Esophagus squamous epithelium (tissue), 5 donors: ENCODE data around the gene SMG7. TPM values are rescaled to one million over a fixed set of nuclear protein-coding genes. Genes with fewer than 3 reads are reported as not detected.

Experiments
- DNase-seq: peaks from one replicate; lab custom pipeline; 2025; lab: John Stamatoyannopoulos, UW
- H3K27ac ChIP-seq, 4 donors: fragments of 200-600 bp; sonication (generic); one replicate each; pipeline ENCODE4 v1.5.1; 2016 to 2019; ENCODE audit warnings: mild to moderate bottlenecking in 1 of 4
- H3K27me3 ChIP-seq, 4 donors: fragments of 200-600 bp; sonication (generic); 1 replicate in 3 of 4; 2 replicates in 1 of 4; pipeline versions ENCODE4 v1.5.1 to v1.6.0; 2017 to 2021; ENCODE audit warnings: antibody characterized with exemption in 1 of 4
- H3K36me3 ChIP-seq, 3 donors: fragments of 200-600 bp; sonication (generic); one replicate each; pipeline ENCODE4 v1.5.1; 2016 to 2019
- H3K4me1 ChIP-seq, 3 donors: fragments of 200-600 bp; sonication (generic); one replicate each; pipeline ENCODE4 v1.5.1; 2017 to 2019
- H3K4me3 ChIP-seq, 4 donors: fragments of 200-600 bp; sonication (generic); 1 replicate in 3 of 4; 2 replicates in 1 of 4; pipeline ENCODE4 v1.5.1; 2016 to 2019; ENCODE audit warnings: mild to moderate bottlenecking in 2 of 4, moderate library complexity in 1 of 4
- H3K9me3 ChIP-seq, 3 donors: fragments of 200-600 bp; sonication (generic); one replicate each; pipeline ENCODE4 v1.5.1; 2016 to 2019
- POLR2A ChIP-seq, 4 donors: fragments of 450-650 bp; IDR thresholded peaks; one replicate each; pipeline ENCODE4 v1.6.1; 2017; ENCODE audit warnings: antibody characterized with exemption in 4 of 4, mild to moderate bottlenecking in 4 of 4, moderate library complexity in 3 of 4
- WGBS, 2 donors: methylation state at CpG; one replicate each; pipeline ENCODE4 v1.1.5; 2018; 5-methylcytosine and 5-hydroxymethylcytosine counted together
- intact Hi-C: fragments of 100-400 bp; cut with DNase I; formaldehyde crosslinking; loops from one replicate; pipeline ENCODE4 v1.15.0; 2022
- total RNA-seq, 4 donors: library from RNA; depleted of rRNA; stranded (reverse); fragments of >200 nt; gene quantifications; one replicate each; pipeline ENCODE4 v1.1.0, GENCODE V29; 2016
- TF ChIP-seq, protein P1 (sequence below), 6 experiments: fragments of 450-650 bp in 4 of 6; fragments of 200-600 bp in 2 of 6; sonication (generic) in 2 of 6; IDR thresholded peaks; one replicate each; pipeline ENCODE4 v1.5.1; 2016 to 2019; ENCODE audit warnings: antibody characterized with exemption in 6 of 6, mild to moderate bottlenecking in 4 of 6, moderate library complexity in 4 of 6
- donor health status: DM: yes; HTN: yes; CAD: no.

Gene SMG7
- total RNA-seq, 4 donors from 2014 or later = 15.8 to 46.5 (median 35.3) TPM

DNA sequence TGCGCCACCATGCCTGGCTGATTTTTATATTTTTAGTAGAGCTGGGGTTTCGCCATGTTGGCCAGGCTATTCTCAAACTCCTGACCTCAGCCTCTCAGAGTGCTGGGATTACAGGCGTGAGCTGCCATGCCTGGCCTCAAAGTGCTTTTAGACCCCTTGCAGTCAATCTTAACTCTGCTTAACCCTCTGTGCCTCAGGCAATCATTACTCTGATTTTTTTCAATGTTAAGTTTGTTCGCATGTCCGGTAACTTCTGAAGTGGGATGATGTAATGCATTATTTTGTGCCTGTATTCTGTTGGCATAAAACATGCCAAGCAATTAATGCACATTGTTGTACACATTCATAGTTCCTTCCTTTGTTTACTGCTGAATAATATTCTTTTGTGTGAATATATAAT, 18.6 kb downstream of the SMG7 start:
- DNase-seq = no peak
- Histone ChIP-seq H3K27me3 (no peaks in the 10 kb centered on the region), H3K4me3 (no peak overlapping the region), H3K36me3 (no peaks in the 10 kb centered on the region), H3K9me3 (no peaks in the 10 kb centered on the region), H3K4me1 (peaks cover 0 to 20% (median 0%) of the 10 kb centered on the region in 3 donors), H3K27ac (no peak overlapping the region)
- intact Hi-C loops = no loop called here
- 83 to 90% methylated on average over 5 of the region's 5 CpGs for WGBS, 2 donors
- TF ChIP-seq, protein P1, sequence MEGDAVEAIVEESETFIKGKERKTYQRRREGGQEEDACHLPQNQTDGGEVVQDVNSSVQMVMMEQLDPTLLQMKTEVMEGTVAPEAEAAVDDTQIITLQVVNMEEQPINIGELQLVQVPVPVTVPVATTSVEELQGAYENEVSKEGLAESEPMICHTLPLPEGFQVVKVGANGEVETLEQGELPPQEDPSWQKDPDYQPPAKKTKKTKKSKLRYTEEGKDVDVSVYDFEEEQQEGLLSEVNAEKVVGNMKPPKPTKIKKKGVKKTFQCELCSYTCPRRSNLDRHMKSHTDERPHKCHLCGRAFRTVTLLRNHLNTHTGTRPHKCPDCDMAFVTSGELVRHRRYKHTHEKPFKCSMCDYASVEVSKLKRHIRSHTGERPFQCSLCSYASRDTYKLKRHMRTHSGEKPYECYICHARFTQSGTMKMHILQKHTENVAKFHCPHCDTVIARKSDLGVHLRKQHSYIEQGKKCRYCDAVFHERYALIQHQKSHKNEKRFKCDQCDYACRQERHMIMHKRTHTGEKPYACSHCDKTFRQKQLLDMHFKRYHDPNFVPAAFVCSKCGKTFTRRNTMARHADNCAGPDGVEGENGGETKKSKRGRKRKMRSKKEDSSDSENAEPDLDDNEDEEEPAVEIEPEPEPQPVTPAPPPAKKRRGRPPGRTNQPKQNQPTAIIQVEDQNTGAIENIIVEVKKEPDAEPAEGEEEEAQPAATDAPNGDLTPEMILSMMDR (IDR thresholded peaks at IDR 0.05) = no peak
- no peak for TF ChIP-seq POLR2A (IDR thresholded peaks at IDR 0.05)

DNA sequence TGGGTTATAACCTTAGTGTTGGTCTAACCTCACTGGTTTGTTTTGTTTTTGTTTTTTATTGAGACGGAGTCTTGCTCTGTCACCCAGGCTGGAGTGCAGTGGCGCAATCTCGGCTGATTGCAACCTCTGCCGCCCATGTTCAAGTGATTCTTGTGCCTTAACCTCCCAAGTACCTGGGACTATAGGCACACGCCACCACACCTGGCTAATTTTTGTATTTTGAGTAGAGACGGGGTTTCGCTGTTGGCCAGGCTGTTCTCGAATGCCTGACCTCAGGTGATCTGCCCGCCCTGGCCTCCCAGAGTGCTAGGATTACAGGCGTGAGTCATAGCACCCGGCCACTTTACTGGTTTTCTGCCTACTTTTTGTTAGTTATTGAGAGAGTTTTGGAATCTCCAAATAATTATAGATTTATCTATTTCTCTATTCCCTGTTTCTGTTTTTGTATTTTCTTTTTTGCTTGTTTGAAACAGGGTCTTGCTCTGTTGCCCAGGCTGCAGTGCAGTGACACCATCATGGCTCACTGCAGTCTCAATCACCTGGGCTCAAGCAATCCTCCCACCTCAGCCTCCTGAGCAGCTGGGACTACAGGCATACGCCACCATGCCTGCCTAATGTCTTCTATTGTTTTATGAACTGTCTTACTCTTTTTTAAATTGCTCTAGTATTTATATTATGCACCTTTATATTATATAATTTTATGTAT, 21.4 kb downstream of the SMG7 start:
- H3K27ac ChIP-seq = no peak overlapping the region
- intact Hi-C loops = no loop called here
- no peak for TF ChIP-seq POLR2A (IDR thresholded peaks at IDR 0.05)
- TF ChIP-seq, protein P1 (IDR thresholded peaks at IDR 0.05) = no peak
- H3K4me3 ChIP-seq = no peak overlapping the region
- no peaks in the 10 kb centered on the region for H3K36me3 ChIP-seq
- no peaks in the 10 kb centered on the region for H3K9me3 ChIP-seq
- H3K4me1 ChIP-seq = peaks cover 0 to 16% (median 0%) of the 10 kb centered on the region in 3 donors
- WGBS, 2 donors = 72 to 88% methylated on average over 9 to 12 of the region's 12 CpGs
- DNase-seq = no peak
- no peaks in the 10 kb centered on the region for H3K27me3 ChIP-seq

DNA sequence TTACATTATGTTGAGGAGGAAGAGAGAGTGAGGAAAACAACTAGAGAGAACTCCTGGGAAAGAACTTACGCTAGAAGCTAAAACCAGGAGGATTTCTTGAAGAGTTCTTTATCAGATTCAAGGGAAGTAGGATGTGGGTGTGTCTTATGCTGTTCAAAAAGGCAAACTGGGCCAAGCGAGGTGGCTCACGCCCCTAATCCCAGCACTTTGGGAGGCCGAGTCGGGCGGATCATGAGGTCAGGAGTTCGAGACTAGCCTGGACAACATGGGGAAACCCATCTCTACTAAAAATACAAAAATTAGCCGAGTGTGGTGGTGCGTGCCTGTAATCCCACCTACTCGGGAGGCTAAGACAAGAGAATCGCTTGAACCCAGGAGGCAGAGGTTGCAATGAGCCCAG, 23.1 kb downstream of the SMG7 start:
- H3K27me3 ChIP-seq = no peaks in the 10 kb centered on the region
- no peak for DNase-seq
- intact Hi-C loops = no loop called here

DNA sequence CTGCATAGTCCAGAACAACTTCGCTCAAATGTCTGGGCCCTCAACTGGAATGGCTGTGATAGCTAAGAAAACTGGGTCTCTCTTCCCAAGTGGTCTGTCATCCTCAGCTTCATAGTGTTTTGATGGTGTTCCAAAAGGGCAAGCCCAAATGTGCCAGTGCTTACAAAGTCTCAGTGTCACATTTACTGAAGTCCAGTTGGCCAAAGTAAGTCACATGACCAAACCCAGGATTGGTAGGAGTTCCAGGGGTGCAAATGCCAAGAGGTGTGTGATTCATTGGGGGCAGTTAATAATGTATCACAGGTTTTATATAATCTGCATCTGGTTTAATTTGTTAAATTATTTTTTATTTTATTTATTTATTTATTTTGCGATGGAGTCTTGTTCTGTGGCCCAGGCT, 24.9 kb downstream of the SMG7 start:
- Histone ChIP-seq H3K36me3 (no peaks in the 10 kb centered on the region), H3K27ac (no peak overlapping the region), H3K9me3 (no peaks in the 10 kb centered on the region), H3K4me1 (peaks cover 0 to 16% (median 0%) of the 10 kb centered on the region in 3 donors), H3K4me3 (no peak overlapping the region), H3K27me3 (no peaks in the 10 kb centered on the region)
- no peak for TF ChIP-seq POLR2A (IDR thresholded peaks at IDR 0.05)
- TF ChIP-seq, protein P1 (IDR thresholded peaks at IDR 0.05) = no peak
- intact Hi-C loops = no loop called here
- DNase-seq = no peak
- 100% methylated on average over 2 of the region's 2 CpGs for WGBS, 2 donors

More for the DNA sequence above, 23.1 kb downstream of the SMG7 start:
- Histone ChIP-seq H3K27ac (no peak overlapping the region), H3K4me3 (no peak overlapping the region), H3K36me3 (no peaks in the 10 kb centered on the region), H3K4me1 (peaks cover 0 to 16% (median 0%) of the 10 kb centered on the region in 3 donors), H3K9me3 (no peaks in the 10 kb centered on the region)
- TF ChIP-seq, protein P1 (IDR thresholded peaks at IDR 0.05) = no peak
- no peak for TF ChIP-seq POLR2A (IDR thresholded peaks at IDR 0.05)
- WGBS, 2 donors = 93 to 94% methylated on average over 11 of the region's 11 CpGs

DNA sequence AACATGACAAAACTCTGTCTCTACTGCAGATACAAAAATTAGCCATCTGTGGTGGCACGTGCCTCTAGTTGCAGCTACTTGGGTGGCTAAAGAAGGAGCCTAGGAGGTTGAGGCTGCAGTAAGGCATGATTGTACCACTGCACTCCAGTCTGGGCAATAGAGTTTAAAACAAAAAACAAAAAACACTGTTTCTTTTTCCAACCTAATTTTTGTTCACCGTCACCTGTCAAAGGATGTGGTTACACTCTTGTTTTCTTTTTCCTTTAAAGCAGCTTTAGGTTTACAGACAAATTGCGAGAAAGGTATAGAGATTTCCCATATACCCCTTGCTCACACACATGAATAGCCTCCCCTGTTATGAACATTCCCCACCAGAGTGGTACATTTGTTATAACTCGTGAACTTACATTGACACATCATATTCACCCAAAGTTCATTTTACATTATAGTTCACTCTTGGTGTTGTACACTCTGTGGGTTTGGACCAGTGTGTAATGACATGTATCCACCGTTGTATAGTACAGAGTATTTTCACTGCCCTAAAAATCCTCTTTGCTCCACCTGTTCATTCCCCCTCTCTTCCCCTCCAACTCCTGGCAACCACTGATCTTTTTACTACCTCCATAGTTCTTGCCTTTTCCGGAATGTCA, 26.2 kb downstream of the SMG7 start:
- DNase-seq = no peak
- H3K27me3 ChIP-seq = no peaks in the 10 kb centered on the region
- H3K9me3 ChIP-seq = no peaks in the 10 kb centered on the region
- H3K36me3 ChIP-seq = no peaks in the 10 kb centered on the region
- WGBS, 2 donors = 76 to 87% methylated on average over 6 of the region's 6 CpGs
- intact Hi-C loops = no loop called here
- peaks cover 0 to 10% (median 0%) of the 10 kb centered on the region in 3 donors for H3K4me1 ChIP-seq
- H3K27ac ChIP-seq = no peak overlapping the region
- TF ChIP-seq, protein P1 (IDR thresholded peaks at IDR 0.05) = no peak
- no peak for TF ChIP-seq POLR2A (IDR thresholded peaks at IDR 0.05)
- H3K4me3 ChIP-seq = no peak overlapping the region
